ENCODE results near the gene CFAP54. TPM values are rescaled to one million over a fixed set of nuclear protein-coding genes. Genes with fewer than 3 reads are reported as not detected.

Gene CFAP54
- total RNA-seq, 3 donors from 2014 or later, result 0.43 to 1.9 (median 0.82) TPM

DNA sequence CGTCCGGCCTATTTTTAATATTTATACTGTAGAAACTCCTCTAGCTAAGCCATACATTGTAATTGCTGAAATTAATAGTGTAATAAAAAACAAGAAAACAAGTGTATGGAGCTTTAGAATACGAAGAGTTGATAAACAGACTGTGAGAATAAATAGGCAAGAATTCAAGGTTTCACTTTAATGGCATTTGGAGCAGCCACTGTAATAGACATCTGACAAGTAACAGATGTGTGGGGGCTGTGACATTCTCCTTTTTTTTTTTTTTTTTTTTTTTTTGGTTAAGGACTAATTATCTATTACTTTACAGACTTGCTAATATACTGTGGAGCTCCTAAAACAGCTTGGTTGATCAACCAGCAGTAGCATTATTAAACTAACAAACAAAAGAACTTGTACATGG is 42.1 kb upstream of the CFAP54 start:
- intact Hi-C loops (cut with DNase I, micrococcal nuclease), result no loop called here
- TF ChIP-seq CTCF (IDR thresholded peaks at IDR 0.05), result no peak
- no peak for ATAC-seq
- Histone ChIP-seq H3K36me3 (ENCODE audit: low read depth) (no peaks in the 10 kb centered on the region), H3K9me3 (no peaks in the 10 kb centered on the region), H3K4me1 (ENCODE audit: low read depth) (no peaks in the 10 kb centered on the region), H3K4me3 (no peak overlapping the region)
- no peak for DNase-seq

- no peak for DNase-seq
- TF ChIP-seq CTCF (IDR thresholded peaks at IDR 0.05), result no peak
- no peaks in the 10 kb centered on the region for H3K9me3 ChIP-seq
- no peak overlapping the region for H3K4me3 ChIP-seq
- intact Hi-C loops (cut with DNase I, micrococcal nuclease), result no loop called here
- no peaks in the 10 kb centered on the region for H3K4me1 ChIP-seq (ENCODE audit: low read depth)
- no peaks in the 10 kb centered on the region for H3K36me3 ChIP-seq (ENCODE audit: low read depth)
- ATAC-seq, result no peak
Observed at GRCh38 chr12:96448300-96448699, 41.1 kb upstream of the CFAP54 start.

GRCh38 chr12:96452261-96452922 is 37.0 kb upstream of the CFAP54 start:
- Histone ChIP-seq H3K4me3 (no peak overlapping the region), H3K4me1 (ENCODE audit: low read depth) (no peaks in the 10 kb centered on the region), H3K36me3 (ENCODE audit: low read depth) (no peaks in the 10 kb centered on the region), H3K9me3 (no peaks in the 10 kb centered on the region)
- no peak for TF ChIP-seq CTCF (IDR thresholded peaks at IDR 0.05)
- intact Hi-C loops (cut with DNase I, micrococcal nuclease), result no loop called here
- DNase-seq (no peak), ATAC-seq (no peak)

DNA sequence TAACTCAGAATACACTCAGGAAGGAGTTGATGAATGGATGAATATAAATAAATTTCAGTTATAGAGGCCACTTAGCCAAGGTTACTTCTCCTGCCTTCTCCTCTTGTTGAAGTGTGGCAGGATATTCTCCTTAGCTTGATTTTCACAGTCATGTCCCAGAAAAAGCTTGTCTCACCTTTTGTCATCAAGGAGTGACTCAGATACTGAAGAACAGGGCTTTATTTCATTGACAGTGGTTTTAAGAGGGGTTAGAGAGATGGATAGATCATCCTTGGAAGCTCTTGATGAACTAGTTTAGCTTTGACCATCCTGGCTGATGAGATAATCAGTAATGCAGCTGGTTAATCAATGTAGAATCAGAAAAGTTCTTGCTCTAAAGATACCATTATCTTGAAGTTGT is 35.0 kb upstream of the CFAP54 start:
- intact Hi-C loops (cut with DNase I, micrococcal nuclease), result no loop called here
- no peak for DNase-seq
- H3K36me3 ChIP-seq (ENCODE audit: low read depth), result no peaks in the 10 kb centered on the region

DNA sequence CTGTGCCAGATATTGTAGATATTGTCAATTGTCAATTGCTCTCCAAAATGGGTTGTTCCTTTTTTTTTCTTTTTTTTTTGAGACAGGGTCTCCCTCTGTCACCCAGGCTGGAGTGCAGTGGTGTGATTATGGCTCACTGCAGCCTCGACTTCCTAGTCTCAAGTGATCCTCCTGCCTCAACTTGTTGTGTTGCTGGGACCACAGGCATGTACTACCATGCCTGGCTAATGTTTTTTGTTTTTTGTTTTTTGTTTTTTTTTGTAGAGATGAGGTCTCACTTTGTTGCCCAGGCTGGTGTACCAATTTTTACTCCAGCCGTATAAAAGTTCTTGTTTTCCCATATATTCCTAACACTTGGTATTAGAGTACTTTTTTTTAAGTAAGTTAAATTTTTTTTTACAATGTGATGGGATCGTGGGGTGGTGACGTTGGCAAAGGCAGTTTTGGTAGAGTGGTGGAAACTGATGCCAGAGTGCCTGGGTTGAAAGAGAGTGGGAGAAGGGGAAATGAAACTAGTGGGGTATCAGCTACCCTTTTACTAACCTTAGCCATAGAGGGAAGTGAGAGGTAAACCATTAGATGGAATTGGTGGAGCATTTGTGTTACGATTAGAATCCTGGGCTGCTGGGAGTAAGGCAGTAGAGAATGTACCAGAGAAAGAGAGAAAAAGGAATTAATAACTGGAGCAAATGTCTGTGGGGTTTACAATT is 33.0 kb upstream of the CFAP54 start:
- TF ChIP-seq CTCF (IDR thresholded peaks at IDR 0.05), result no peak
- DNase-seq (no peak), ATAC-seq (peak; percentile 20)
- no peaks in the 10 kb centered on the region for H3K36me3 ChIP-seq (ENCODE audit: low read depth)
- intact Hi-C loops (cut with DNase I, micrococcal nuclease), result no loop called here
- H3K9me3 ChIP-seq, result no peaks in the 10 kb centered on the region
- no peak overlapping the region for H3K4me3 ChIP-seq
- no peaks in the 10 kb centered on the region for H3K4me1 ChIP-seq (ENCODE audit: low read depth)

More for the DNA sequence above, 35.0 kb upstream of the CFAP54 start:
- Histone ChIP-seq H3K4me3 (no peak overlapping the region), H3K4me1 (ENCODE audit: low read depth) (no peaks in the 10 kb centered on the region), H3K9me3 (no peaks in the 10 kb centered on the region)
- ATAC-seq, result no peak
- TF ChIP-seq CTCF (IDR thresholded peaks at IDR 0.05), result no peak

All from mucosa of descending colon (tissue), 3 donors.